ENCODE measurements around the gene STAG2. TPM values are rescaled to one million over a fixed set of nuclear protein-coding genes. Genes with fewer than 3 reads are reported as not detected.

The STAG2 gene
- total and polyA plus RNA-seq, 2 of the 13 experiments (the other 11 are each of a cell fraction or from before 2014, with no cell fraction given): 21.0 to 50.8 TPM

DNA sequence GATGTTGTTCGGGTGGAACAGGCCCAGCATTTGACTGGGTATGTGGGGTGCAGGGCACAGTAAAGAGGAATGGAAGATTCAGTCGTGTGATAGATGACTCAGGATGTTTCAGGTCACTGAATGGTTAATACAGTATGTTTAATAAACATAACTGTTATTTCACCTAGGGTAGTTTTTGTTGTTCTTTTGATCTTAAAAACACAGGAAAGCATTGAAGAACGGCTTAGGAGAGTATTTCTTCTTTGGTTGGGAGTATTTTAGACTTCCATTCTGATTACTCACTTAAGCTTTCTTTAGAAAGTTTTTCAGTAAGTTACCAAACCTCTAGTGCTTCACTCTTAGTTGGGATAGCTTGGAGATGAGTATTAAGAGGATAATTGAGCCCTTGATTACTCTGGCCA is 62.3 kb downstream of the STAG2 start (continued):
- TF ChIP-seq, protein P1, sequence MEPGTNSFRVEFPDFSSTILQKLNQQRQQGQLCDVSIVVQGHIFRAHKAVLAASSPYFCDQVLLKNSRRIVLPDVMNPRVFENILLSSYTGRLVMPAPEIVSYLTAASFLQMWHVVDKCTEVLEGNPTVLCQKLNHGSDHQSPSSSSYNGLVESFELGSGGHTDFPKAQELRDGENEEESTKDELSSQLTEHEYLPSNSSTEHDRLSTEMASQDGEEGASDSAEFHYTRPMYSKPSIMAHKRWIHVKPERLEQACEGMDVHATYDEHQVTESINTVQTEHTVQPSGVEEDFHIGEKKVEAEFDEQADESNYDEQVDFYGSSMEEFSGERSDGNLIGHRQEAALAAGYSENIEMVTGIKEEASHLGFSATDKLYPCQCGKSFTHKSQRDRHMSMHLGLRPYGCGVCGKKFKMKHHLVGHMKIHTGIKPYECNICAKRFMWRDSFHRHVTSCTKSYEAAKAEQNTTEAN (CRISPR knock-in tag; conservative IDR thresholded peaks at IDR 0.05): no peak
- TF ChIP-seq PHB2 (IDR thresholded peaks at IDR 0.05; ENCODE audit: partially characterized antibody) (no peak), ARNTL (CRISPR knock-in tag; IDR thresholded peaks at IDR 0.05) (no peak), MTF1 (CRISPR knock-in tag; IDR thresholded peaks at IDR 0.05) (no peak), ZNF564 (CRISPR knock-in tag; IDR thresholded peaks at IDR 0.05) (no peak)
- TF ChIP-seq, protein P2, sequence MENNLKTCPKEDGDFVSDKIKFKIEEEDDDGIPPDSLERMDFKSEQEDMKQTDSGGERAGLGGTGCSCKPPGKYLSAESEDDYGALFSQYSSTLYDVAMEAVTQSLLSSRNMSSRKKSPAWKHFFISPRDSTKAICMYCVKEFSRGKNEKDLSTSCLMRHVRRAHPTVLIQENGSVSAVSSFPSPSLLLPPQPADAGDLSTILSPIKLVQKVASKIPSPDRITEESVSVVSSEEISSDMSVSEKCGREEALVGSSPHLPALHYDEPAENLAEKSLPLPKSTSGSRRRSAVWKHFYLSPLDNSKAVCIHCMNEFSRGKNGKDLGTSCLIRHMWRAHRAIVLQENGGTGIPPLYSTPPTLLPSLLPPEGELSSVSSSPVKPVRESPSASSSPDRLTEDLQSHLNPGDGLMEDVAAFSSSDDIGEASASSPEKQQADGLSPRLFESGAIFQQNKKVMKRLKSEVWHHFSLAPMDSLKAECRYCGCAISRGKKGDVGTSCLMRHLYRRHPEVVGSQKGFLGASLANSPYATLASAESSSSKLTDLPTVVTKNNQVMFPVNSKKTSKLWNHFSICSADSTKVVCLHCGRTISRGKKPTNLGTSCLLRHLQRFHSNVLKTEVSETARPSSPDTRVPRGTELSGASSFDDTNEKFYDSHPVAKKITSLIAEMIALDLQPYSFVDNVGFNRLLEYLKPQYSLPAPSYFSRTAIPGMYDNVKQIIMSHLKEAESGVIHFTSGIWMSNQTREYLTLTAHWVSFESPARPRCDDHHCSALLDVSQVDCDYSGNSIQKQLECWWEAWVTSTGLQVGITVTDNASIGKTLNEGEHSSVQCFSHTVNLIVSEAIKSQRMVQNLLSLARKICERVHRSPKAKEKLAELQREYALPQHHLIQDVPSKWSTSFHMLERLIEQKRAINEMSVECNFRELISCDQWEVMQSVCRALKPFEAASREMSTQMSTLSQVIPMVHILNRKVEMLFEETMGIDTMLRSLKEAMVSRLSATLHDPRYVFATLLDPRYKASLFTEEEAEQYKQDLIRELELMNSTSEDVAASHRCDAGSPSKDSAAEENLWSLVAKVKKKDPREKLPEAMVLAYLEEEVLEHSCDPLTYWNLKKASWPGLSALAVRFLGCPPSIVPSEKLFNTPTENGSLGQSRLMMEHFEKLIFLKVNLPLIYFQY (CRISPR knock-in tag; IDR thresholded peaks at IDR 0.05; ENCODE audit: borderline replicate concordance): no peak
- TF ChIP-seq, protein P3, sequence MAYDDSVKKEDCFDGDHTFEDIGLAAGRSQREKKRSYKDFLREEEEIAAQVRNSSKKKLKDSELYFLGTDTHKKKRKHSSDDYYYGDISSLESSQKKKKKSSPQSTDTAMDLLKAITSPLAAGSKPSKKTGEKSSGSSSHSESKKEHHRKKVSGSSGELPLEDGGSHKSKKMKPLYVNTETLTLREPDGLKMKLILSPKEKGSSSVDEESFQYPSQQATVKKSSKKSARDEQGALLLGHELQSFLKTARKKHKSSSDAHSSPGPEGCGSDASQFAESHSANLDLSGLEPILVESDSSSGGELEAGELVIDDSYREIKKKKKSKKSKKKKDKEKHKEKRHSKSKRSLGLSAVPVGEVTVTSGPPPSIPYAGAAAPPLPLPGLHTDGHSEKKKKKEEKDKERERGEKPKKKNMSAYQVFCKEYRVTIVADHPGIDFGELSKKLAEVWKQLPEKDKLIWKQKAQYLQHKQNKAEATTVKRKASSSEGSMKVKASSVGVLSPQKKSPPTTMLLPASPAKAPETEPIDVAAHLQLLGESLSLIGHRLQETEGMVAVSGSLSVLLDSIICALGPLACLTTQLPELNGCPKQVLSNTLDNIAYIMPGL (CRISPR knock-in tag; IDR thresholded peaks at IDR 0.05; ENCODE audit: borderline replicate concordance in 1 of 2, low read depth in 1 of 2): no peak

Measured in HepG2 (cell line).